ENCODE measurements around the gene COX10. TPM values are rescaled to one million over a fixed set of nuclear protein-coding genes. Genes with fewer than 3 reads are reported as not detected.

Gene COX10
- total RNA-seq, 2 experiments from 2014 or later = 21.1 to 24.9 TPM

GRCh38 chr17:14157822-14158221 lies 88.5 kb downstream of the COX10 start:
- BruUV-seq (replicated peaks) = no TSS peak

GRCh38 chr17:14158707-14159106 lies 89.4 kb downstream of the COX10 start:
- H3K4me1 ChIP-seq (ENCODE audit: insufficient read depth, low read length, poor library complexity, severe bottlenecking) = no peaks in the 10 kb centered on the region
- H3K79me2 ChIP-seq (ENCODE audit: insufficient read depth, low read depth, low read length) = no peaks in the 10 kb centered on the region
- no peak overlapping the region for H3K4me3 ChIP-seq (ENCODE audit: low read depth, low read length, poor library complexity, severe bottlenecking)
- BruUV-seq (replicated peaks) = no TSS peak
- H3K9me3 ChIP-seq (ENCODE audit: low read length) = no peaks in the 10 kb centered on the region
- CTCF ChIA-PET (ENCODE audit: unreplicated experiment) = no interaction called here
- H4K20me1 ChIP-seq (ENCODE audit: insufficient read depth, low read length) = no peaks in the 10 kb centered on the region
- intact Hi-C loops (cut with micrococcal nuclease; ENCODE audit: unreplicated experiment) = no loop called here
- DNase-seq (ENCODE audit: low spot score) = no peak
- H3K4me2 ChIP-seq (ENCODE audit: low read length) = no peak overlapping the region
- H3K36me3 ChIP-seq (ENCODE audit: insufficient read depth, low read length) = peaks cover 7% of the 10 kb centered on the region; the same call in 1 of the 2 replicates
- POLR2A ChIA-PET = interaction anchor here (0.6 kb wide), 2 partner anchors 429 to 965 kb away, joined by 3 read pairs; no protein-coding TSS in a partner anchor
- no peaks in the 10 kb centered on the region for H3K9me2 ChIP-seq (ENCODE audit: insufficient read depth, low read length)
- H2AFZ ChIP-seq (ENCODE audit: low read length) = no peak overlapping the region
- no peak overlapping the region for H3K27ac ChIP-seq (ENCODE audit: low read depth, low read length, poor library complexity, severe bottlenecking)
- no peak for TF ChIP-seq EZH2phosphoT487 (IDR thresholded peaks at IDR 0.05; ENCODE audit: borderline replicate concordance, low read depth, low read length)
- no peak for TF ChIP-seq CTCF (conservative IDR thresholded peaks at IDR 0.05; ENCODE audit: low read length)

More at GRCh38 chr17:14157822-14158221, 88.5 kb downstream of the COX10 start:
- no peak overlapping the region for H3K27ac ChIP-seq (ENCODE audit: low read depth, low read length, poor library complexity, severe bottlenecking)
- H3K36me3 ChIP-seq (ENCODE audit: insufficient read depth, low read length) = peaks cover 7% of the 10 kb centered on the region; the same call in 1 of the 2 replicates
- H3K9me3 ChIP-seq (ENCODE audit: low read length) = no peaks in the 10 kb centered on the region
- H3K4me2 ChIP-seq (ENCODE audit: low read length) = no peak overlapping the region
- no peaks in the 10 kb centered on the region for H3K79me2 ChIP-seq (ENCODE audit: insufficient read depth, low read depth, low read length)
- TF ChIP-seq CTCF (conservative IDR thresholded peaks at IDR 0.05; ENCODE audit: low read length) (no peak), EZH2phosphoT487 (IDR thresholded peaks at IDR 0.05; ENCODE audit: borderline replicate concordance, low read depth, low read length) (no peak)
- no peaks in the 10 kb centered on the region for H3K9me2 ChIP-seq (ENCODE audit: insufficient read depth, low read length)
- H2AFZ ChIP-seq (ENCODE audit: low read length) = no peak overlapping the region
- ChIA-PET POLR2A (no interaction called here), CTCF (ENCODE audit: unreplicated experiment) (no interaction called here)
- H4K20me1 ChIP-seq (ENCODE audit: insufficient read depth, low read length) = no peaks in the 10 kb centered on the region
- intact Hi-C loops (cut with micrococcal nuclease; ENCODE audit: unreplicated experiment) = no loop called here
- H3K4me3 ChIP-seq (ENCODE audit: low read depth, low read length, poor library complexity, severe bottlenecking) = no peak overlapping the region
- no peak for DNase-seq (ENCODE audit: low spot score)
- no peaks in the 10 kb centered on the region for H3K4me1 ChIP-seq (ENCODE audit: insufficient read depth, low read length, poor library complexity, severe bottlenecking)

GRCh38 chr17:14161419-14161818 lies 92.1 kb downstream of the COX10 start:
- no peak overlapping the region for H3K27ac ChIP-seq (ENCODE audit: low read depth, low read length, poor library complexity, severe bottlenecking)
- POLR2A ChIA-PET = no interaction called here
- H4K20me1 ChIP-seq (ENCODE audit: insufficient read depth, low read length) = no peaks in the 10 kb centered on the region

More at GRCh38 chr17:14161419-14161818, 92.1 kb downstream of the COX10 start:
- no peak overlapping the region for H3K4me2 ChIP-seq (ENCODE audit: low read length)
- CTCF ChIA-PET (ENCODE audit: unreplicated experiment) = no interaction called here
- peaks cover 7% of the 10 kb centered on the region; the same call in 1 of the 2 replicates for H3K36me3 ChIP-seq (ENCODE audit: insufficient read depth, low read length)
- no peaks in the 10 kb centered on the region for H3K4me1 ChIP-seq (ENCODE audit: insufficient read depth, low read length, poor library complexity, severe bottlenecking)
- BruUV-seq (replicated peaks) = no TSS peak
- no peak overlapping the region for H3K4me3 ChIP-seq (ENCODE audit: low read depth, low read length, poor library complexity, severe bottlenecking)
- no peak overlapping the region for H2AFZ ChIP-seq (ENCODE audit: low read length)
- H3K79me2 ChIP-seq (ENCODE audit: insufficient read depth, low read depth, low read length) = no peaks in the 10 kb centered on the region
- no peaks in the 10 kb centered on the region for H3K9me3 ChIP-seq (ENCODE audit: low read length)
- TF ChIP-seq CTCF (conservative IDR thresholded peaks at IDR 0.05; ENCODE audit: low read length) = no peak
- no peak for DNase-seq (ENCODE audit: low spot score)
- intact Hi-C loops (cut with micrococcal nuclease; ENCODE audit: unreplicated experiment) = no loop called here
- no peaks in the 10 kb centered on the region for H3K9me2 ChIP-seq (ENCODE audit: insufficient read depth, low read length)

Measured in OCI-LY7 (cell line).